Umbilical cord (tissue), 2 donors: ENCODE measurements around the gene CELF5. TPM values are rescaled to one million over a fixed set of nuclear protein-coding genes. Genes with fewer than 3 reads are reported as not detected.
"Not testable (repeated sequence)": the region's sequence is repeated elsewhere in the genome, so short reads cannot be mapped to it uniquely, and the experiment has no call there.

Experiments used
- DNase-seq: peaks from one replicate; pipeline ENCODE4 v3.0.0-alpha.2; 2015; ENCODE audit warnings: low spot score
- total RNA-seq: library from RNA; depleted of rRNA; stranded (reverse); fragments of >200 nt; gene quantifications from one replicate; pipeline ENCODE4 v1.2.3, GENCODE V29; 2014; ENCODE audit warnings: low replicate concordance; ENCODE audit not compliant: insufficient read depth

CELF5 gene
- total RNA-seq, 1 donor from 2014 or later = 1.7 TPM

DNA sequence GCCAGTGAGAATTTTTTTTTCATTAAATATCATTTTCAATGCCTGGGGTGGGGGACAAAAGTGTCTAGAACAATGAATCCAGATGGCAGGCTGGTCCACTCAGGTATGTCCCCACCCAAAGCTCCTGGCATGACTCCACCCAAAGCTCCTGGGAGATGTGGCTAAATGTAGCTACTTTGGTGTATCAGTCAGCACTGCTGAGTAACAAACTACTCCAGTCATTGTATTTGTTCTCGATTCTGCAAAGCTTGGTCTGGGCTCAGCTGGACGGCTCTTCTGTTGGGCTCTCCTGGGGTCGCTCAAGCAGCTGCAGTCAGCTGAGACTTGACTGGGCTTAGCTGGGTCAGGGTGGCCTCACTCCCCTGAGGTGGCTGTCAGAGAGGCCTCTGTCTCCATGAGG, 48.5 kb downstream of the CELF5 start:
- DNase-seq = no peak

DNA sequence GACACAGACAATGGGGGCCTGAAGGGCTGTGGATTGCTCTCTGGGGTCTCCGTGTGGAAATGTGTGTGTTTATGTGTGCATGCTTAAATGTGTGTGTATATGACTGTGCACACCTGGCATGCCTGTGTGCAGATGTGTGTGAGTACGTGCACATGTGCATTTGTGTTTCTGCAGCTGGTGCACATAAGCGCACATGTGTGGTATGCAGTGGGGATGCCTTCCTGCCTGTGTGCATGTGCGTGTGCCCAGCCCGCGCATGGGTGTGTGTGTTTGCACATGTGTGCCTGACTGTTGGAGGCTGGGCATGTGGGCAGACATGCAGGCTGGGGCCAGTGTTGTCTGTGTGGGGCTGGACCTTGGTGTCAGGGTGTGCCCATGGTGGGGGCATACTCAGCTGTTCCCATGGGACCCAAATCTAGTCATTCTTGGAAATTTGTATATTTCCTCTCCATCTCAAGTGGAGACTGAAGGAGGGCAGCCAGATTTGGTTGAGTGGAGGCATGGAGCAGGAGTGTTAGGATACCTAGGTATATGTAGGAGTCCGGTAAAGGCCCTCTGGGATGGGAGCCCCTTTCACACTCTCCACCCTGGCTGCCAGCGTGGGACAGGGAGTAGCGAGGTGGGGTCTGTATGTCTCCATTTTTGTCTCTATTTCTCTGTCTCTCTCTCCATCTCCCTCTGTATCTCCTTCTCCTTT, 49.9 kb downstream of the CELF5 start:
- no peak for DNase-seq

DNA sequence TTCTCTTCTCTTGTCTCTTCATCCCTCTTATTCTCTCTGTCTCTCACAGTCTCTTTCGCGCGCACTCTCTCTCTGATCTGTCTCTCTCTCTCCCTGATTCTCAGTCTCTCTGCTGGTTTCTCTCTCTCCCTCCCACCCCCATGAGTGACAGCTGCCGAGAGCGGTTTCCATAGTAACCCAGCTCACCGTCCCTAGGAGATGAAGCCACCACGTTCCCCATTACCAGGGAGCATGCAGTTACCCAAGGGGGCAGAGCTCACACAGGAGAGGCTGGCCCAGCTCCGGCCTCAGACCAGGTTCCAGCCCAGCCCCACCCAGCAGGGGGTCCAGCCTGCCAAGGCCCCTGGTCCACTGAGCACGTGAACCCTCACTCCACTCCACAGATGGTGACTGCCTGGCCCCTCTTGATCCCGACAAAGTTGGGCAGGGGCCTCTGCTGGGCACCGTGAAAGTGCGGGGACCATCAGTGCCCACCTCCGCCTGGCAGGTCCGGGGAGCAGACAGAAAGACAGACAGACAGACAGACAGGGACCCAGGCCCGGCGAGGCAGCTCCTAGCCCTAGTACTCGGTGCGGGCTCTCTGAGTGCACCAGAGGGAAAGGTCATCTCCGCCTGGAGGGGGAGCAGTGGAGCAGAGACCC, 50.6 kb downstream of the CELF5 start:
- DNase-seq = no peak

DNA sequence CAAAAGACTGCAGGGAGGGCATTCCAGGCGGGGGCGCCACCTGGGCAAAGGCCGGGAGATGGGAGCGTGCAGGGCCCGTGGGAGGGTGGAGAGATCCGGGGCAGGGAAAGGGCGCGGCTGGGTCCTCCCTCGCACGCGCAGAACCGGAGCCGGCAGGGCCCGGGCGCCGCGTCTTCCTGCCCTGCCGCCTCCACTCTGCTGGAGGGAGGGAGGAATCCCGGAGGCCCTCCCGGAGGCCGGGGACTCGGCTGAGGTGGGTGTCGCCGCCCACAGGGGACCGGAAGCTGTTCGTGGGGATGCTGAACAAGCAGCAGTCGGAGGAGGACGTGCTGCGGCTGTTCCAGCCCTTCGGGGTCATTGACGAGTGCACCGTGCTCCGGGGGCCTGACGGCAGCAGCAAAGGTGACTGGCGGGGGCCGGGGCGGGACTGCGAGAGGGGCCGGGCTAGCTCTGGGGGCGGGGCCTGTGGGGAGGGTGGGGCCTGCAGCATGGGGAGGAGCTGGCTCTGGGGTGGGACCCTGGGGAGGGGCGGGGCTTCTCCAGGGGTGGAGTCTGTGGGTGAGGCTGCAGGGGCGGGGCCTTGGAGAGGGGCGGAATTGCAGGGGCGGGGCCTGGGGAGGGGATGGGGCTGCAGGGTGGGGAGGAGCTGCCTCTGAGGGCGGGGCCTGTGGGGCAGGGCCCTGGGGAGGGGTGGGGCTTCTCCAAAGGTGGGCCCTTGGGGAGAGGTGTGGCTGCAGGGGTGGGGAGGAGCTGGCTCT, 51.3 kb downstream of the CELF5 start:
- DNase-seq = no peak

DNA sequence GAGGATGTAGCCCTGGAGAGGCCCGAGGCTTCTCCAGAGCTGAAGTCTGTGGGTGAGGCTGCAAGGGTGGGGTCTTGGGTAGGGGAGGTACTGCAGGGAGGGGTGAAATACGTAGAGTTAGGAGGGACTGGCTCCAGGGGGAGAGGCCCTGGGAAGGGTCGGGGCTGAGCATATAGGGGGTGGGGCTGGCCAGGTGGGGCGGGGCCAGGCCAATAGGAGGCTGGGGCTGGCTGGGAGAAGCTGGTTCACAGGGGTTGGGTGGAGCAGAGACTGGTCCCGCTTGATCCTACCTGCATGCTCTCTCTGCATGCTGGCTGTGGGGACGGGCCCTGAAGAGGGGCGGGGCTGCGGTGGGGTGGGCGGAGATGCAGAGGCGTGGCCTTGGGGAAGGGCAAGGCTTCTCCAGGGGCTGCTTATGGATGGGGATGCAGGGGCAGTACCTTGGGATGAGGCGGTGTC, 51.9 kb downstream of the CELF5 start:
- DNase-seq = no peak

DNA sequence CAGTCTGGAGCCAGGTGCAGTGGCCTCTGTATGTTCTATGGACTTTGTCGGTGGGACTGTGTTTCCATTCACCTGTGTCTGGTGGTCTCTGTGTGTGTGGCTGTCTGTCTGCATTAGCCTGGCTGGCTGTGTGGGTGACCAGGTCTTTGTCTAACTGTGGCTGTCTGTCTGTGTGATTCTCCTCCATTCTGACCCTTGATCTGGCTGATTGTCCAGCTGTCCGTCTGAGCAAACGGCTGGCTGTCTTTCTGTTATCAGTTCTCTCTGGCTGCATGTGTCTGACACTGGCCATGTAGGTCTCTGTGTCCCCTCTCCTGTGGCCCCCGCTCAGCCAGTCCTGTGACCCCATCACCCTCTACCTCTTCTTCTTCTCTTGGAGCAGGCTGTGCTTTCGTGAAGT, 53.2 kb downstream of the CELF5 start:
- DNase-seq = no peak

DNA sequence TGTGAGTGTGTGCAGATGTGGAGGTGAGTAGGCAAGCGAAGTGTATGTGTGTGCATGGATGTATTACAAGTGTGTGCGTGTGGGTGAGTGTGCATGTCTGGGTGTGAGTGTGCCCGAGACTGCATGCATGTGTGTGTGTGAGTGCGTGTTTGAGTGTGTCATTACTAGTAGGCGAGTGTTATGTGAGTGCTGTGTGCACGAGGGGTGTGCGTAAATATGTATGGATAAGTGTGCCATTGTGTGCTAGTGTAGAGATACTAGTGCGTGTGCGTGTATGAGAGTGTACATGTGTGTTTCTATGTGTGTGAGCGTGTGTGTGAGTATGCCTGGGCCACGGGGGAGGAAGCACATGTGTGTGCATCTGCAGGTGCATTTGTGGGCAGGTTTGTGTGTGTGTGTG, 53.8 kb downstream of the CELF5 start:
- DNase-seq = no peak

DNA sequence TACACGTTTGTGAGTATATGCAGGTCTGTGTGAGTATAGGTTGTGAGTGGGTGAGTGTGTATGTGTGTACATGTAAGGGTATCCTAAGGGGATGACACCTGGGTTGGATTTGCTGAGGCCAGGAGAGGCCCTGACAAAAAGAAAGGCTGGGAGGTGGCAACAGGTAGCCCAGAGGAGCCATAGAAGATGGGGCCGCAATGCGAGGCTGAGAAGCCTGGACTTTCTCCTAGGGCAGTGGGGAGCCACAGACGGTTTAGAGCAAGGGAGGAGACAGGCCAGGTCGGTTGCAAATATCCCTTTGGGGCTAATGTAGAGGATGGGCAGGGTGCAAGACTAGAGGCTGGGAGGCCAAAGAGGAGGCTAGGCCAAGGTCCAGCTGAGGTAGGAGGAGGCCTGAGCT, 54.3 kb downstream of the CELF5 start:
- no peak for DNase-seq

DNA sequence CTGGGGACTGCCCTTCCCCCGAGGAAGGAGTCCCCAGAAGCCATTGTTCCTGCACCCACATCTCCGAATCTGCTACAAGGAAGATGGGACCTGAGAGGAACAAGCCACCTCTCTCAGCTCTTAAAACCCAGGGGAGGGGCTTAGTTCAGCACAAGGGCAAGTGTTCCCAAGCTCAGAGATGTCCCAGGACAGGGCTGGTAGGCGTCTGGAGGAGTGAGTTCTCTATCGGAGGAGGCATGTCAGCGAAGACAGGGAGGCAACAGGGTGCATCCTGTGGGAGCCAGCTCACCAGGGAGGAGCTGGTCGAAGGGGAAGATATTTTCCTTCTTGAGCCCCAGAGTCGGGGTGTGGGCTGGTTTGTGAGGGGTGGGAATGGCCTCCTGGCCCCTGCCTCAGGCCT, 54.8 kb downstream of the CELF5 start:
- no peak for DNase-seq

DNA sequence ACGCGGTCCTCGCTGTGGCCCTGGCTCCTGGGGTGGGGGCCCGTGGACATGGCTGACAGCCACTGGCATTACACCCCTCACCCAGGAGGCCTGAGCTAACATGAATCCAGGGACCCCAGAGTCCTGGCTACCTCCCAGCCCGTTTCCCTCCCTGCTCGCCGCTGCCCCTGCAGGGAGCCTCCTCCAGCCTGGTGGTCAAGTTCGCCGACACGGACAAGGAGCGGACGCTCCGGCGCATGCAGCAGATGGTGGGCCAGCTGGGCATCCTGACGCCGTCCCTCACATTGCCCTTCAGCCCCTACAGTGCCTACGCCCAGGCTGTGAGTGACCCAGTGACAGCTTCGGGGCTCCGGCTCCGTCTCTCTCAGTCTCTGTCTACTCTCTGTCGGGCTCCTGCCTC, 56.6 kb downstream of the CELF5 start:
- DNase-seq = no peak

DNA sequence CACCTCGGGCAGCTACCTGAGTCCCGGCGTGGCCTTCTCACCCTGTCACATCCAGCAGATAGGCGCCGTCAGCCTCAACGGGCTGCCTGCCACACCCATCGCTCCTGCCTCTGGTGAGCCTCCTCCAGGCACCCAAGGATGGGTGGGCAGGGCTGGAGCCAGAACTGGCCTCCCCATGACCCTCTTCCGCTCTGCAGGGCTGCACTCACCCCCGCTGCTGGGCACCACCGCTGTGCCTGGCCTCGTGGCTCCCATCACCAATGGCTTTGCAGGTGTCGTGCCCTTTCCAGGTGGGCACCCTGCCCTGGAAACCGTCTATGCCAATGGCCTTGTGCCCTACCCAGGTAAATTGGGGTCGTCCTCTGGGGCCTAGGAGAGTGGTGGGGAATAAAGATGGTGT, 57.7 kb downstream of the CELF5 start:
- no peak for DNase-seq

DNA sequence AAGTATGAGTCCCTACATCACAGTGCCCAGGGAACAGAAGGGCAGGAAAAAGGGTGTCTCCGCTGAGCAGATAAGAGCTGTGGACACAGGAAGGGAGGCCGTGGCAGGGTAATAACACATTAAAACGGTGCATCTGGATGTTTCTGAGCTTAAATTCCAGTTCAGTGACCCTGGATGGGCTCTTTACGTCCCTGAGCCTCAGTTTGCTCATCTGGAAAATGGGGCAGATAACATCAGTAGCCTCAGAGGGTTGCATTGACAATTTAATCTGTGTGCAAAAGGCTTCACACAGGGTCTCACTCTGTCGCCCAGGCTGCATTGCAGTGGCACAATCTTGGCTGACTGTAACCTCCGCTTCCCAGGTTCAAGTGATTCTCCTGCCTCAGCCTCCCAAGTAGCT, 58.1 kb downstream of the CELF5 start:
- no peak for DNase-seq

DNA sequence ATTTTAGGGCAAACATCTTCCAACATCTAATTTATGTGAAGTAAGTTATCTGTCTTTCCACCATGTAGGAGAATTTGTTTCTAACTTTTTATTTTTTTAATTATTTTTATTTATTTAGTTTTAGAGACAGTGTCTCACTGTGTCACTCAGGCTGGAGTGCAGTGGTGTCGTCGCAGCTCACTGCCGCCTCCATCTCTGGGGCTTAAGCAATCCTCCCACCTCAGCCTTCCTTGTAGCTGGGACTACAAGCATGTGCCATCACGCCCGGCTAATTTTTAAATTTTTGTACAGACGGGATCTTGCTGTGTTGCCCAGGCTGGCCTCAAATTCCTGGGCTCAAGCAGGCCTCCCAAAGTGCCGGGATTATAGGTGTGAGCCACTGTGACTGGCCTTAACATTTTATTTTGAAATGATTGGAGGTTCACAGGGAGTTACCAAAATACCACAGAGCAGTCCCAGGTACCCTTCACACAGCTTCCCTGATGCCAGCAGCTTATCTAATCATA, 58.8 kb downstream of the CELF5 start:
- DNase-seq = no peak

DNA sequence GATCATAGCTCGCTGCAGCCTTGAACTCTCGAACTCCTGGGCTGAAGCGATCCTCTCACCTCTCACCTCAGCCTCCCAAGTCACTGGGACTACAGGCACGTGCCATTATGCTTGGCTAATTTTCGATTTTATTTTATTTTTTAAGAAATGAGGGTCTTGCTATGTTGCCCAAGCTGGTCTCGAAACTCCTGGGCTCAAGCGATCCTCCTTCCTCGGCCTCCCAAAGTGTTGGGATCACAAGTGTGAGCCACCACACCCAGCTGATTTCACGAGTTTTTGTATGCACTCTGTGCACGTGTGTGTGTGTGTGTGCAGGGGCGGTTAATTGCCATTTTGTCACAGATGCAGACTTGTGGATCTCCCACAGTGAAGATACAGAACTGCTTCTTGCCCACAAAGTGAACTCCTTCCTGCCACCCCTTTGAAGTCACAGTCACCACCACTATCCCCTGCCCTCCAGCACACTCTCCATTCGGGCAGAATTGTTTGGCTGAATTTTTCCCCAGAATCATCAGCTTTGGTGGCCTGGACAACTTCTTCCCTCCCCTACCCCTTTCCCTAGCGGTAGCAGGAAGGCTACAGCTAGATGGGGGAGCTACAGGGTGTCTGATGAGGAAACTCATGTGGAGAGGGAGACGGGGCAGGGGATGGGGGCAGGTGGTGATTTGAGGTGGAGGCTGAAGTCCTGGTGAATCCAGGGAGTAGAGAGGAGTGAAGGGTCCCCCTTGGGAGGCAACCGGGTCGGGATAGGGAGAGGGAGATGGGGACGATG, 59.6 kb downstream of the CELF5 start:
- DNase-seq = no peak

DNA sequence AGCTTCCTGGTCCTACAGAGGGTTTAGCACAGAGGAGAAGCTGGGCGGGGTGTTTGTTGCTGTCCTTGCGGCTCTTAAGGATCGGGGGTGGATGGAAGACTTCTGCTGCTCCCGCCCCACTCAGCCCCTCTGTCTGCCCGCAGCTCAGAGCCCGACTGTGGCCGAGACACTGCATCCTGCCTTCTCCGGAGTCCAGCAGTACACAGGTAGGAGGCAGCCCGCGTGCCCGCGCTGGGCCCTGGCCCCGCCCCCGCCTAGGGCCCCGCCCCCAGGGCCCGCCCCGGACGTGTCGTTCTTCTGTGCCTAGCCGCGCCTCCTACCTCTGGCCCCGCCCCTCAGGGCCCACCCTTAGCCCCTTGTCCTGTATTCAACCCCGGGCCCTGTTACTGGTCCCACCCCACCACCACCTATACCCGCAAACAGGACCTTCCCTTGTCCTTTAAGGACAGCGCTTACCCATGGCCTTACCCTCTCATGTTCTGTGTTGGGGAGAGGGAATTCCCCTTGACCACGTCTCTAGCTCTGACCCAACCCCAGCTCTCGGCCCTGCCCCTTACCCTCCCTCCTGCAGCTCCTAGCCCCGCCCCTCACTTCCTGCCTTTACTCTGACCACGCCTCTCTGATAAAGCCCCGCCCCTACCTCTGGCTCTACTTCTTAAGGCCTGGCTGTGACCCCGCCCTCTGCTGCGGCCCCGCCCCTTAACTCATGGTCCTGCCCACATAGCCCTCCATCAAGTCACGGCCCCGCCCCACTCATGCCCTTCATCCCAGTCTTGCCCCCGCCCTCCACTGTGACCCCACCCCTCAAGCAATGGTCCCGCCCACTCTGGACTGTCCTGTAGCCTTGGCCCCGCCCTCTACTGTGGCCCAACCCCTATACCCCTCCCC, 60.5 kb downstream of the CELF5 start:
- DNase-seq = no peak

DNA sequence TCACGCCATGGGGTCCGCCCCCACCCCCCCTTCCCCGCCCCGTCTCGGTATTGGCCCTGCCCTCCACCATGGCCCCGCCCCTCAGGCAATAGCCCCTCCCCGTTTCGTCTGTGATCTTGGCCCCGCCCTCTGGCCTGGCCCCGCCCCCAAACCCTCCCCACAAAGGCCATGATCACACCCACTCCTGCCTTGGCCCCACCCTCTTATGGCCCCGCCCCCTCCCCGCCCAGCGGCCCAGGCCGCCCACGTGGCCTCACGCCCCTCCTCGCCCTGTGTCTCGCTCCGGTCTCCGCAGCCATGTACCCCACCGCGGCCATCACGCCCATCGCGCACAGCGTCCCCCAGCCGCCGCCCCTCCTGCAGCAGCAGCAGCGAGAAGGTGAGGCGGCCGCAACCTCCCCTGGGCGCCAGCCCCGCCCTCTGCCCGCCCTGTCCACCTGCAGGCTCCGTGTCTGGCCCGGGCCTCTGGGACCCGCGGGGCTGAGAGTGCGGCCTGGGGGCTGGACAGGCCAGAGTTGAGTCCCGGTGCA, 61.3 kb downstream of the CELF5 start:
- DNase-seq = no peak

DNA sequence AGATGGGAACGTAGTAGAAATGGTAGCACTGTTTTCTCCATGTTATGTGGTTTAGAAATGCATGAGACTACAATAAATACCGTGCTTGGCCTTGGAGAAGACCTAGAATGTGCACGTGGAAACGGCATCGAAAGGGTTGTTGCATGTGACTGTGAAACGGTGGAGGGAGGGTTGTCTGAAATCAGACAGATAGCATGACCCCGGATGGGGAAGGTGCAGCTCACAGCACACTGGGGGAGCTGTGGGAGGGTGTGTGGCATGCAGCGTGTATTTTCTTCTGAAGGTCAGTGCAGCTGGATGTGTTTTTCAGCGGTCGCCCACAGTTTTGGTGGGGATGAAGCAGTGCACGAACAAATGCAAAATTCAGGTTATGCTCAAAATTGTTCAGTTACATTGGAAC, 63.4 kb downstream of the CELF5 start:
- no peak for DNase-seq

DNA sequence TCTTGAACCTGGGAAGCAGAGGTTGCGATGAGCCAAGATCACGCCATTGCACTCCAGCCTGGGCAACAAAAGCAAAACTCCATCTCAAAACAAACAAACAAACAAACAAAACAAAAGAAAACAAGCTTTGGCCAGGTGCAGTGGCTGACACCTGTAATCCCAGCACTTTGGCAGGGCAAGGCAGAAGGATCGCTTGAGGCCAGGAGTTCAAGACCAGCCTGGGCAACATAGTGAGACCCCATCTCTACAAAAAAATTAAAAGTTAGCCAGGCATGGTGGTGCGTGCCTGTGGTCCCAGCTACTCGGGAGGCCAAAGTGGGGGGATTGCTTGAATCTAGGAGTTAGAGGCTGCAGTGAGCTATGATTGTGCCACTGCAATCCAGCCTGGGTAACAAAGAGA, 64.0 kb downstream of the CELF5 start:
- not testable (repeated sequence) for DNase-seq

DNA sequence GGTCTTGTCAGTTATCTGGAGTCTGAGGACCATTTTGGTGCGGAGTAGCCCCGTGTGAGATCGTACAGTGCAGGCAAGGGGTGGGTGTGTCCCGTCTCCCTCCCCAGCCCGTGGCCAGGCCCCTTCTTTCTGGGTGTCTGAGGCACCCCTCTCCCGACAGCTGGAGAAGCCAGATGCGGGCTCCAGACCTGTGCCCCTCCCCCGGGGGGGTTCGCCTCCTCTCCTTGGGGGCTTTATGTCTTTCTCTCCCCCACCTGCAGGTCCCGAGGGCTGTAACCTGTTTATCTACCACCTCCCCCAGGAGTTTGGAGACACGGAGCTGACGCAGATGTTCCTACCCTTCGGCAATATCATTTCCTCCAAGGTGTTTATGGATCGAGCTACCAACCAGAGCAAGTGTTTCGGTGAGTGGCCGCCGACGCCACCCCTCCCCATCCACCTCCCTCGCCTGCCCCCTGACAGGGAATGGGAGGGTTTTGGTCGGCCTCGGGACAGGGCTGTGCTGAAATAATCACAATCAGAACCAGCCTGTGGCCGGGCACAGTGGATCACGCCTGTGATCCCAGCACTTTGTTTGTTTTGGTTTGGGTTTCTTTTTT, 65.6 kb downstream of the CELF5 start:
- no peak for DNase-seq

DNA sequence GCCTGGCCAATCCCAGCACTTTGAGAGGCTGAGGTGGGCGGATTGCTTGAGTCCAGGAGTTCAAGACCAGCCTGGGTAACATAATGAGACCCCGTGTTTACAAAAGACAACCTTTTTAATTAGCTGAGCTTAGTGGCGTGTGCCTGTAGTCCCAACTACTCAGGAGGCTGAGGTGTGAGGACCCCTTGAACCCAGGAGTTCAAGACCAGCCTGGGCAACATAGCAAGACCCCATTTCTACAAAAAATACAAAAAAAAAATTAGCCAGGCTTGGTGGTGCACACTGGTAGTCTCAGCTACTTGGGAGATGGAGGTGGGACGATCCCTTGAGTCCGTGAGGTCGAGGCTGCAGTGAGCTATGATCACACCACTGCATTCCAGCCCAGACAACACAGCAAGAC, 66.4 kb downstream of the CELF5 start:
- DNase-seq = not testable (repeated sequence)
